K562 (cell line): ENCODE data around the gene PDZD8. TPM values are rescaled to one million over a fixed set of nuclear protein-coding genes. Genes with fewer than 3 reads are reported as not detected.

Experiments
- ATAC-seq: fragments of 200-7000 bp; cut with Tn5 transposase; 3 replicates; pipeline ENCODE4 v1.9.1; 2020; ENCODE audit warnings: moderate library complexity
- BruUV-seq: library from RNA; stranded (reverse); fragments of 400-500 nt; replicated peaks from 2 replicates; lab custom pipeline; 2021; lab: Mats Ljungman, UMichigan
- CTCF ChIA-PET: fragments of 300-600 bp; formaldehyde crosslinking; extraction: SDS; loops from one replicate; lab custom pipeline; 2021; ENCODE audit warnings: low intra/inter-chr PET ratio; lab: Yijun Ruan, JAX
- POLR2A ChIA-PET: fragments of 300-600, 350-650 bp; sonication (Branson Sonifier 250); formaldehyde crosslinking; extraction: SDS; loops from one replicate; lab custom pipeline; 2021; ENCODE audit warnings: antibody characterized with exemption, inconsistent platforms; lab: Yijun Ruan, JAX
- DNase-seq, 4 experiments: peaks; one replicate each; pipeline versions ENCODE4 v3.0.0 to v3.0.0-alpha.2; 2011 to 2018; ENCODE audit warnings: low spot score in 3 of 4, mixed read lengths in 3 of 4; ENCODE audit errors: extremely low read depth in 1 of 4
- FAIRE-seq: peaks from 2 replicates; lab custom pipeline; 2011; peaks lifted over from hg19 to GRCh38; lab: Jason Lieb, UNC
- H2AFZ ChIP-seq: 2 replicates; pipeline ENCODE4 v1.6.0; 2011; ENCODE audit warnings: low read depth, low read length, control low read depth, inconsistent platforms
- H3K27ac ChIP-seq: fragments of 200-600 bp; 3 replicates; pipeline ENCODE4 v1.8.0; 2011; ENCODE audit warnings: low read depth, mild to moderate bottlenecking, control low read depth, inconsistent platforms, low read length, moderate library complexity, mixed read lengths; ENCODE audit errors: extremely low read depth
- H3K27me3 ChIP-seq, 2 experiments: fragments of 300-600 bp in 1 of 2; 2 replicates in 1 of 2; 3 replicates in 1 of 2; pipeline versions ENCODE4 v1.6.0 to v1.8.0; 2011; ENCODE audit warnings: inconsistent platforms in 2 of 2, low read length in 2 of 2, mild to moderate bottlenecking in 1 of 2, mixed read lengths in 1 of 2, moderate library complexity in 1 of 2; ENCODE audit not compliant: control insufficient read depth in 2 of 2, insufficient read depth in 2 of 2
- H3K36me3 ChIP-seq: fragments of 300-600 bp; 3 replicates; pipeline ENCODE4 v1.8.0; 2011; ENCODE audit warnings: mild to moderate bottlenecking, low read length, inconsistent platforms; ENCODE audit not compliant: control insufficient read depth, insufficient read depth
- H3K4me1 ChIP-seq, 2 experiments: fragments of 200-600 bp in 1 of 2; replicated peaks in 1 of 2; 2 replicates in 1 of 2; 3 replicates in 1 of 2; pipeline versions ENCODE4 v1.5.1 to v1.8.0; 2011; ENCODE audit warnings: inconsistent platforms in 2 of 2, low read length in 2 of 2, mild to moderate bottlenecking in 1 of 2, mixed read lengths in 1 of 2, moderate library complexity in 1 of 2; ENCODE audit not compliant: control insufficient read depth in 2 of 2, insufficient read depth in 2 of 2
- H3K4me2 ChIP-seq: 2 replicates; pipeline ENCODE4 v1.6.1; 2011; ENCODE audit warnings: low read length, control low read depth, inconsistent platforms, mixed read lengths; ENCODE audit not compliant: insufficient read depth
- H3K4me3 ChIP-seq: fragments of 200-600 bp; sonication (generic), shearing (Covaris generic); 2 replicates; pipeline ENCODE4 v1.5.1; 2016; ENCODE audit warnings: control low read depth, inconsistent platforms
- H3K79me2 ChIP-seq: fragments of 200-600 bp; 3 replicates; pipeline ENCODE4 v1.8.0; 2011; ENCODE audit warnings: low read length, inconsistent platforms; ENCODE audit not compliant: control insufficient read depth, insufficient read depth
- H3K9ac ChIP-seq, 2 experiments: 2 replicates each; pipeline versions ENCODE4 v1.6.0 to v1.6.1; 2011; ENCODE audit warnings: low read depth in 2 of 2, low read length in 2 of 2, control low read depth in 1 of 2, inconsistent platforms in 1 of 2, mild to moderate bottlenecking in 1 of 2, mixed read lengths in 1 of 2; ENCODE audit not compliant: insufficient read depth in 1 of 2
- H3K9me1 ChIP-seq: one replicate; pipeline ENCODE4 v1.6.0; 2011; ENCODE audit warnings: inconsistent platforms, mild to moderate bottlenecking, low read length, moderate library complexity; ENCODE audit not compliant: control insufficient read depth, insufficient read depth
- H3K9me3 ChIP-seq: replicated peaks from 2 replicates; pipeline ENCODE4 v1.5.1; 2011; ENCODE audit warnings: low read depth, low read length, inconsistent platforms; ENCODE audit not compliant: control insufficient read depth, insufficient read depth
- H4K20me1 ChIP-seq: replicated peaks from 2 replicates; pipeline ENCODE4 v1.6.1; 2011; ENCODE audit warnings: low read length, inconsistent platforms, mixed read lengths; ENCODE audit not compliant: control insufficient read depth, insufficient read depth
- CBX8 ChIP-seq: fragments of 200-600 bp; sonication (generic); IDR thresholded peaks from 2 replicates; pipeline ENCODE4 v1.6.1; 2012; ENCODE audit warnings: borderline replicate concordance, mixed run types, low read depth, mild to moderate bottlenecking, moderate library complexity, mixed read lengths, low read length, control low read depth, inconsistent platforms; ENCODE audit not compliant: poor library complexity, severe bottlenecking; ENCODE audit errors: extremely low read depth
- CREB3 ChIP-seq: fragments of 450-650 bp; conservative IDR thresholded peaks from 2 replicates; pipeline ENCODE4 v1.6.1; 2016; ENCODE audit warnings: missing genetic modification characterization, low read depth, mild to moderate bottlenecking, missing compliant biosample characterization, moderate library complexity
- ELF1 ChIP-seq: fragments of 200-800 bp; sonication (Bioruptor generic); IDR thresholded peaks from 2 replicates; pipeline ENCODE4 v1.6.1; 2016; ENCODE audit warnings: missing genetic modification characterization, missing compliant biosample characterization
- GABPA ChIP-seq: fragments of 200-800 bp; sonication (Bioruptor generic); conservative IDR thresholded peaks from 2 replicates; pipeline ENCODE4 v1.6.1; 2016; ENCODE audit warnings: low read depth, missing genetic modification characterization, missing compliant biosample characterization
- HDAC6 ChIP-seq: IDR thresholded peaks from 2 replicates; pipeline ENCODE4 v1.6.1; 2012; ENCODE audit warnings: low read depth, mild to moderate bottlenecking, control low read depth, inconsistent platforms, low read length, moderate library complexity
- HNRNPH1 ChIP-seq: fragments of 200-400 bp; formaldehyde crosslinking; optimal IDR thresholded peaks from 2 replicates; pipeline ENCODE3; 2017; ENCODE audit warnings: low read depth, mild to moderate bottlenecking, low read length, moderate library complexity
- IRF9 ChIP-seq: fragments of 450-650 bp; IDR thresholded peaks from 2 replicates; pipeline ENCODE4 v1.6.1; 2016; ENCODE audit warnings: missing biosample characterization, missing genetic modification characterization
- MAFF ChIP-seq: IDR thresholded peaks from 2 replicates; pipeline ENCODE4 v1.6.1; 2012; ENCODE audit warnings: low read length, improper control_type of control experiment
- PHTF2 ChIP-seq: fragments of 250-450 bp; sonication (Bioruptor Pico); IDR thresholded peaks from 2 replicates; pipeline ENCODE4 v1.5.0; 2021; ENCODE audit warnings: mild to moderate bottlenecking
- PREB ChIP-seq: sonication (generic); formaldehyde crosslinking; IDR thresholded peaks from 2 replicates; pipeline ENCODE4 v1.8.1; 2023; ENCODE audit warnings: mild to moderate bottlenecking, missing genetic modification reagents
- RFX5 ChIP-seq: IDR thresholded peaks from 2 replicates; pipeline ENCODE4 v1.6.1; 2011; ENCODE audit warnings: low read depth, mild to moderate bottlenecking, improper control_type of control experiment, low read length
- SMARCC2 ChIP-seq: fragments of 450-650 bp; IDR thresholded peaks from 2 replicates; pipeline ENCODE4 v1.6.1; 2017; ENCODE audit warnings: antibody characterized with exemption, moderate library complexity, mild to moderate bottlenecking, low read depth
- SUPT5H ChIP-seq: fragments of 450-650 bp; IDR thresholded peaks from 2 replicates; pipeline ENCODE4 v1.6.1; 2016
- THRAP3 ChIP-seq: fragments of 450-650 bp; IDR thresholded peaks from 2 replicates; pipeline ENCODE4 v1.6.1; 2016; ENCODE audit warnings: mild to moderate bottlenecking, inconsistent platforms, borderline replicate concordance
- ZFP91 ChIP-seq: sonication (generic); formaldehyde crosslinking; IDR thresholded peaks from 2 replicates; pipeline ENCODE4 v1.8.0; 2022; ENCODE audit warnings: mild to moderate bottlenecking, missing genetic modification reagents
- ZFX ChIP-seq: sonication (generic); formaldehyde crosslinking; IDR thresholded peaks from 2 replicates; pipeline ENCODE4 v1.8.0; 2022; ENCODE audit warnings: mild to moderate bottlenecking, missing genetic modification reagents, moderate library complexity
- ZNF316 ChIP-seq: fragments of 450-650 bp; IDR thresholded peaks from 2 replicates; pipeline ENCODE4 v1.6.1; 2016
- WGBS: fragments of 100-300 bp; shearing (Covaris generic); methylation state at CpG from one replicate; pipeline ENCODE4 v1.1.6; 2016; ENCODE audit warnings: low coverage, mixed read lengths; ENCODE audit not compliant: insufficient coverage; ENCODE audit errors: missing lambda C conversion rate; 5-methylcytosine and 5-hydroxymethylcytosine counted together
- in situ Hi-C: fragments of 300-500 bp; cut with MboI; formaldehyde crosslinking; loops from 4 replicates; pipeline ENCODE4 v1.15.0; 2018; ENCODE audit warnings: inconsistent platforms, mixed read lengths
- intact Hi-C: fragments of 100-400 bp; cut with micrococcal nuclease; formaldehyde crosslinking; loops from 2 replicates; pipeline ENCODE4 v1.14.2; 2022
- polyA plus RNA-seq, 8 experiments: library from polyadenylated mRNA; depleted of rRNA in 4 of 8; stranded (reverse) in 5 of 8; unstranded in 3 of 8; fragments of >200 nt; fragmentation: Nextera tagmentation in 2 of 8; fragmentation: Illumina TruSeq in 1 of 8; extraction: Ambion mirVana in 2 of 8; extraction: Trizol in 1 of 8; gene quantifications; 2 replicates each; pipeline versions ENCODE4 v1.2.1 to v1.2.3, GENCODE V29; 2011 to 2014; ENCODE audit warnings: inconsistent platforms in 1 of 8, missing spikeins in 1 of 8
- total RNA-seq, 7 experiments: library from RNA; depleted of rRNA in 6 of 7; stranded (reverse); fragments of >200 nt in 6 of 7; fragmentation: Illumina TruSeq in 2 of 7; extraction: Trizol in 2 of 7; gene quantifications; 2 replicates each; pipeline versions ENCODE4 v1.2.1 to v1.2.3, GENCODE V29; 2011 to 2021; ENCODE audit warnings: low replicate concordance in 1 of 7

PDZD8 gene
- total and polyA plus RNA-seq, 9 of the 15 experiments (the other 6 are each of a cell fraction or from before 2014, with no cell fraction given), result 5.5 to 53.4 (median 36.8) TPM

GRCh38 chr10:117266812-117267211 is 108.4 kb downstream of the PDZD8 start (continued):
- TF ChIP-seq ZFP91 (no peak), ZFX (CRISPR knock-in tag) (no peak), ELF1 (tag) (no peak), RFX5 (no peak), ZNF316 (peak; percentile 86), MAFF (peak; percentile 65), CBX8 (no peak), THRAP3 (no peak), SUPT5H (no peak), SMARCC2 (no peak), GABPA (tag) (0 out of 2 replicates have a peak, but pooled peaks have one; percentile 2)

- FAIRE-seq, result no peak
- Histone ChIP-seq H2AFZ (peak overlapping the region; percentile 47), H3K9ac (no peak overlapping the region), H3K9me1 (no peaks in the 10 kb centered on the region), H3K9me3 (no peaks in the 10 kb centered on the region), H3K27me3 (peaks cover 0 to 6% of the 10 kb centered on the region in 2 experiments; a peak in 1 of 5 replicates), H3K4me3 (no peak overlapping the region), H3K27ac (no peak overlapping the region), H3K4me2 (no peak overlapping the region), H3K36me3 (no peaks in the 10 kb centered on the region), H4K20me1 (no peaks in the 10 kb centered on the region), H3K79me2 (no peaks in the 10 kb centered on the region), H3K4me1 (peaks cover 5 to 21% of the 10 kb centered on the region in 2 experiments; a peak in 3 of 5 replicates)
- CTCF ChIA-PET, result no interaction called here
- BruUV-seq, result no TSS peak
- POLR2A ChIA-PET, result interaction anchor here (0.7 to 3.9 kb wide), 4 partner anchors 8 to 25 kb away, joined by 3 to 14 read pairs (median 3); no protein-coding TSS in a partner anchor
- peak in 3 of 4 experiments; percentile 15 to 40 (median 26) for DNase-seq
- in situ Hi-C loops, result no loop called here
- ATAC-seq, result peak; percentile 40; the same call in 1 of the 3 replicates
- WGBS, result 8% methylated on average over 7 of the region's 9 CpGs
- intact Hi-C loops, result no loop called here
- TF ChIP-seq IRF9 (tag) (no peak), PHTF2 (CRISPR knock-in tag) (no peak), HNRNPH1 (no peak), HDAC6 (no peak), PREB (CRISPR knock-in tag) (no peak), CREB3 (tag) (no peak), GABPA (tag) (peak; percentile 60)
Measured at GRCh38 chr10:117266400-117266799, 108.8 kb downstream of the PDZD8 start.
